OCI-LY7 (cell line): ENCODE results near the gene ATF1.

Experiments used
- CTCF ChIP-seq: fragments of 200-600 bp; sonication (generic); conservative IDR thresholded peaks from 2 replicates; pipeline ENCODE4 v1.5.1; 2014; ENCODE audit warnings: mild to moderate bottlenecking, antibody characterized with exemption, low read length, moderate library complexity, mixed read lengths
- EZH2phosphoT487 ChIP-seq: fragments of 200-600 bp; sonication (generic); IDR thresholded peaks from 2 replicates; pipeline ENCODE4 v1.6.1; 2018; ENCODE audit warnings: low read depth, borderline replicate concordance, mild to moderate bottlenecking, mixed run types, antibody characterized with exemption, low read length, moderate library complexity, mixed read lengths

- TF ChIP-seq CTCF (no peak), EZH2phosphoT487 (no peak)
Measured at GRCh38 chr12:50862316-50862715, 98.4 kb downstream of the ATF1 start.
